ENCODE results near the gene IRGC.
"Not testable (repeated sequence)": the region's sequence is repeated elsewhere in the genome, so short reads cannot be mapped to it uniquely, and the experiment has no call there.

The IRGC gene

DNA sequence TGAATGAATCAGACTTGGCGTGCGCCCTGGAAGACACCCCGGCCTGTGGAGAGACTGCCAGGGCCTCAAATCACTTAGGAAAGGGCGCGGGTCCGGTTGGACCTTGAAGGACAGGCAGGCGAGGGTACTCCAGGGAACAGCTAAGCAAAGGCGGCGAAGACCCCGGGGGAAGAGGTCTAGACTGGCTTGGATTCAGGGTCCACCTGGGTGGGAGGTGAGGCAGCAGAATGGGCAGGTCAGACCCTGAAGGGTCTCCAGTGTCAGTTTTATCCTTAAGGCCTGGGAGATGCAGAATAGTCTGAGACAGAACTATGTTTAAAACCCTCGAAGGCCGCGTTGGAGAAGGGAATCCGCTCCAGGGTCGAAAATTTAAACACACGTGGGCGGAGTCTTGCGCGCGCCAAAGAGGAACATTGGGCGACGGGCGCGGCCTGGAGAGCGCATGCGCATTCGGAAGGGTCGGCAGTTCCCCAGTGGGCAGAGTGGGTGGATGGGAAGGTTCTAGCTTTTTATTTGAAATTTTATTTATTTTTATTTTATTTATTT lies 39.5 kb downstream of the IRGC start:
- peak; percentile 75 for DNase-seq

DNA sequence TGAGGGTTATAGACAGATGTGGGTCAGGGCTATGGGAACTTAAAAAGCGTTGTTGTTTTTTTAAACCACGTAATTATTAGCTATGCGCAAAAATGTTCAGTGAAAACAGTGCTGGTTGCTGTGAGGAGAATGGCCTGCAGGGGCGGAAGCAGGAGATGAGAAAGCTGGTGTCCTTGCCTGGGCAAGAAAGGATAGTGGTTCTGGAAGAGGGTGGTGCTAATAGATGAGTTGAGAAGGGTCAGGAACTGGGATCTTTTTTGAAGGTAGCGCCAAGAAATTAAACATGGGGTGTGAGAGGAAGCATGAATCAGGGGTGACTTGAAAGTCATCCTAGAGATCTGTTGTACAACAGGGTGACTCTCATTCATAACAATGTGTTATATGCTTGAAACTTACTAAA lies 43.6 kb downstream of the IRGC start:
- DNase-seq: peak; percentile 91

DNA sequence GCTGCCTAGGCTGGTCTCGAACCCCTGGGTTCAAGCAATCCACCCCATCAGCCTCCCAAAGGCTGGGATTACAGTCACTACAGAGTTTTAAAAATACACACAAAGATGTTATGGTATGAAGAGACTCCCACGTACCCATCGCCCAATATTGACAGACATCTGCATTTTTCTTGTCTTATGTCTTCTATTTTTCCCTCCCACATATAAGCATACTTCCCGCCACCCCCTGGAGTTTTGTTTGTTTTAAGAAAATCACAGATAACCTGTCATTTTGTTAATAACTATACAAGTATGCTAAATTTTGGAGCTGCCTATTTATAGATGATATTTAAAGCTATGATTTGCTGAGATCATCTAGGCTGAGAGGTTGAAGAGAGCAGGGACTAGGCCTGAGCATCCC lies 45.1 kb downstream of the IRGC start:
- no peak for DNase-seq

DNA sequence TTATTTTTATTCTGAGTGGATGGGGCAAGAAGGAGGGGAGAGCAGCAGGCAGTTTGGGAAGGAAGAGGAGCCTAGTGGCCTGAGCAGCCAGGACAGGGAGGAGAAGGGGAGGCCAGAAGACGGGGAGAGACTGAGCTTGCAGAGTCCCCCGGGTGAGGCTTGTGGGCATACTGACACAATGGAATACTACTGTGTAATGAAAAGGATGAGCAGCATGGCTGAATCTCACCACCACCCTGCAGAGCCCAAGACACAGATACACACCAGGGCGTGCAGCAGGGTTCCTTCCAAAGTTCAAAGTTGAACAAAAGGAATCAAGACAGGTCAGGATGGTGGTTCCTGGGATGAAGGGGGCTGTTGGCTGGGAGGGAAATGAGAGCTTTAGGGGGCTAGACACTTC lies 46.9 kb downstream of the IRGC start:
- no peak for DNase-seq

DNA sequence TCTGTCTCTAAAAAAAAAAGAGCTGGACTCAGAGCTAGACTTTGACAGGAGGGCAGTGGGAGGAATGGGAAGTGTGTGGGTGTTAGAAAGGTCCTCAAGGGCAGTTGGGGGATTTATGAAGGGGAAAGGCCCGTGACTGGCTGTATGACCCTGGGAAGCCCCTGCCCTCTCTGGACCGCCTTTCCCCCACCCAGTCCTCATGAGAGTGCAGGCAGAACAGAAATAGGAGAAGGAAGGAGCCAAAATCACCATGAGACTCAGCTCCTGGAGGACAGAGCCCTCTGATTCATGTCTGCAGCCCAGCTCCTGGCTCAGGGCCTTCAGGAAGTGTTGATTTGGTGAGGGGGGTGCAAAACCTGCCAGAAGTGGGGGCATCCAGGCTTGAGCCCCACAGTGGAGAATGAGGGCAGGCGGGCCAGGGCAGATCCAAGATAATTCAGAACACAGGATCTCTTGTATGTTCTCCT lies 47.6 kb downstream of the IRGC start:
- DNase-seq: peak; percentile 41

DNA sequence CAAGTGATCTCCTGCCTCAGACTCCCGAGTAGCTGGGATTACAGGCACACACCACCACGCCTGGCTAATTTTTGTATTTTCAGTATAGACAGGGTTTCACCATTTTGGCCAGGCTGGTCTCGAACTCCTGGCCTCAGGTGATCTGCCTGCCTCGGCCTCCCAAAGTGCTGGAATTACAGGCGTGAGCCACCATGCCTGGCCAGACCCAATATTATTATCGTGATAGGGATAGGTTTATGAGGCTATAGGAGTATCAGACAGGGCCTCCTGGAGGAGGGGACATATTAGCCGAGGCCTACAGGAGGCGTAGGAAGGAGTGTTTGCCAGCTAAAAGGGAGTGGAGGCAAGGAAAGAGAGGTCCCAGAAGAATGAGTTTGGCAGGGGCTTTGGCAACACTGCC lies 48.8 kb downstream of the IRGC start:
- not testable (repeated sequence) for DNase-seq

DNA sequence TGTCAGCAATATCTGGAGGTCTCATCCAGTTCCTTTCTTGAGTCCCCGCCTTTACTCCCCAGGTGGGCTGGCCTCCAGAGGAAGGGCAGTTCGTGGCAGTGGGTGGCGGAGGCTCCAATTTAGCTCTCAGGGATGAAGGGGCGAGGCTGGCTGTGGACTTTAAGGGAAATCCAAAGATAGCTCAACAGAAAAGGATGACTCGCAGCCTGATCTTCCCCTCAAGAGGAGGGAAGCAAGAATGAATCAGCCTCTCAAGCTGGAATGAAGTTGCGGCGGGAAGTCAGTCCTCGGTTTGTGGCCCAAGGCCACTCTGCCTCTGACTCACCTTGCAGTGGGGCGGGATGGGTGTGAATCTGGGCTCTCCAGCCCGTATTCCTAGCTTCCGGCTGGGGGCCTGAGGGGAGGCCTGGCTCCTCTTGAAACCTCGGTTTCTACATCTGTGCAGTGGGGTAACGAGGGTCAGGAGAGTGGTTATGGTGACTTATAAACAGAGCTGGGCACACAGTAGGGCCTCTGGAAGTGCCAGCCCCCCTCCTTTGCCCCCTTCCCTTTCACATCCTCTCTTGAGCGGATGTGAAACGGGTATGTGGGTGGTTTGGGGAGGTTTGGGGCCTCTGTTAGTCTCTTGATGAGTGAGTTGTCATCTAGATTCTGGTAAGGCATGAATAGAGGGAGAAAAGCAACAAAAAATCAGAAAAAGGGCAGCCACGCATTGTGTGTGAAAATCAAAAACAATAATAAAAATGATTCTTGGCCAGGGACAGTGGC lies 49.4 kb downstream of the IRGC start:
- peak; percentile 99 for DNase-seq

DNA sequence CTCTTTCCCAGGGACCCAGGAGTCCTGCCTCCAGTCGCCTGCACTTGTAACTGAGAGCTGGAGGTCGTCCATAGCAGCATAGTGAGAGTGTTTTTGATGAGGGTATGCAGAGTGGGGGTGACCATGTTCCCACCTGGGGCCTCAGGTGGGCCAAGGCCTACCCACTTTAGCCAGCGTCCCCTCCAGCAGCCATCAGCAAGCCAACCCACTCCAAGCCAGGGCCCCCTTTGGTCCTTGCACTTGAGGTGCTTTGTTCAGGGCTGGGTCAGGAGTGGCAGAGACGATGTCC lies 50.8 kb downstream of the IRGC start:
- DNase-seq: no peak

DNA sequence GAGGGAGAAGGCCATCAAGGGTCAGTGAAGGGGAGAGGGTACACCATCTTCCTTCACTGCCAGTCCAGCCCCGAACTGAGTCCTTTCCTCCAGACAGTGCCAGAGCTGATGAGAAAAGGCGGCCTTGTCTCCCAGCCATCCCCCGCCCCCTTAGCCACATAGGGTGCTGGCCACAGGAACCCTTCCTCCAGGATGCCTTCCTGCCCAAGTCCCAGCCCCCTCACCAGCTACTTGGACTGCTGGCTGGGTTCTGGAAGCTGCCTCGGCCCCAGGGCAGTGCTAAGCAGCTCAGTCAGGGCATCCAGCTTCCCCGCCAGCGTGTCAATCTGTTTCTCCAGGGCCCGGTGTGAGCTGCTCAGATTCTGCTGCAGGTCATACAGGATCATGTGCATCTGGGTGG lies 51.4 kb downstream of the IRGC start:
- no peak for DNase-seq

DNA sequence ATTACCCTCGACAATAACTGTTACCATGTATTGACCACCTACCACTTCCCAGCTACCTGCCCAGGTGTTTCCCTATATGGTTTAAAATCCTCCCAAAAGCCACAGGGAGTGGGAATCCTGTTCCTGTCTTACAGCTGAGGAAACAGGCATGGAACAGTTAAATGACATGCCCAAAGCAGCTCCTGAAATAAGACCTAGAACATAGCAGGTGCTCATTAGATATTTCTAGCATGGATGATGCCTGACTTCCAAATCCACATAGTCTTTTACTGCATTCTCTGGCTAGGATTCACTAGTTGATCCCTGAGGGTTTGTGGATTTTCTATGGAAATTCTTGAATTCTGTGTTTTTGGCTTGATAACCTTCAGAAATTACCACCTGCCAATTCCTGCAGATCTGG lies 51.9 kb downstream of the IRGC start:
- no peak for DNase-seq

DNA sequence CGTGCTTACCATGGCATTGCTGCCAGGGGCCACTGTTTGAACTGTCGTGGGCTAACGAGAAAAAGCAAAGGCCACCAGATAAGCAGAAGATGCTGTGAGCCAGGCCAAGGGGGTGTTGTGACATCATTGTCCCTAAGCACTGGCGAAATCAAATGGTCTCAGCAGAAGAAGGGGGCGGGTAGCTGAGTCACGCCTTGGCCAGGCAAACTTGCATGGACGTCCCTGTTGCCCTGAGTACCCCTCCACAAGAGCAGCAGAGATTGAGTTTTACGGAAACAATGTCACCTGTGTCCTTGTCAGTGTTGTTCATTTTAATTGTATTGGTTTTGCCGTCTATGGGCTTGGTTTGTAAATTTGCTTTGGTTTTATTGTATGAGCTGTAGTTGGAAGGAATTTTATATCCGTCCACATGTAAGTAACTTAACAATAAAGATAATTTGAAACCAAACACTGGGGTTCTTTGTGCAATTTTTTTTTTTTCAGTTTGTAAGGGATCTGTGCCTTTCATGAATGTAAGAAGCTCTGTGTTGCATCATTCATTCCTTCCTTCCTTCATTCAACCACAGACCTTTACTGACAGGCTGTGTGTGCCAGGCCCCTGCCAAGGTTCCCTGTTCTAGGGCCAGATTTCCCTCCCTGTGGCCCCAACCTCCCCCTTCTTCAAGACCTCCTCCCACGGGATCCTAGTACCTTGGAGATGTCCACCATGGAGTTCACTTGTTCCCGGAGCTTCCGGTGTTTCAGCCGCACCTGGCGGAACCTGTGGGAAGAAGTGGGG lies 52.6 kb downstream of the IRGC start:
- DNase-seq: no peak

DNA sequence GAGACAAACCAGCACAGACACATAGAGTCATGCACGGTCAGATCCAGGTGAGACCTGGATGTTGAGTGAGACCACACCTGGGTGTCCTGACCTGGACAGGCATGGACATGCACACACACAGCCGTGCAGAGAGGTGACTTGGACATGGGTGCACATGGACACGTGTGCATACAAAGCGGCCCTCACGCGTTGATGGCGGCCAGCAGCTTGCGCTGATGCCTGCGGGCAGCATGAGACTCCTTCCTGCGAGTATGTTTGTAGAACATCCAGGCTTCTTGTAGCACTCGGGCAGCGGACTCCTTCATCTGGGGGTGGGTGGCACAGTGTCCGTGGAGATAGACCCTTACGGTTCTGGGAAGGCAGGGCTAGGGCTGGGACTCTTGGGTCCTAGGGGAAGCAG lies 53.4 kb downstream of the IRGC start:
- no peak for DNase-seq

All from EL (cell line).